Measurements from ENCODE around the gene NR2E1.

GRCh38 chr6:108132863-108133262, 33.0 kb upstream of the NR2E1 start:
- TF ChIP-seq CTCF (IDR thresholded peaks at IDR 0.05): no peak
- no peak for TF ChIP-seq EZH2phosphoT487 (IDR thresholded peaks at IDR 0.05)
